Measurements from ENCODE around the gene HLTF. TPM values are rescaled to one million over a fixed set of nuclear protein-coding genes. Genes with fewer than 3 reads are reported as not detected.

HLTF gene
- total RNA-seq, 1 donor from 2014 or later: 89.5 TPM

Small RNA genes lying within 50 kb of the gene (small RNA-seq; reads per million reads assigned to genes)
- gene RF00019 (ENCODE audit: low replicate concordance): not detected

Other genes starting within 250 kb of the HLTF start
- not detected for gene CPA3, start 221.2 kb downstream of the HLTF start, total RNA-seq
- gene GYG1, start 95.0 kb downstream of the HLTF start, total RNA-seq: 4.4 TPM
- gene HPS3, start 43.1 kb upstream of the HLTF start, total RNA-seq: 17.0 TPM
- 0.98 TPM for gene CP, start 135.3 kb upstream of the HLTF start, total RNA-seq
- 3.7 TPM for gene TM4SF18, start 247.1 kb upstream of the HLTF start, total RNA-seq

All from temporal lobe (tissue), 2 donors.